ENCODE measurements around the gene ARMC5.
"Not testable (repeated sequence)": the region's sequence is repeated elsewhere in the genome, so short reads cannot be mapped to it uniquely, and the experiment has no call there.

ARMC5 gene

GRCh38 chr16:31479751-31480150, 20.4 kb downstream of the ARMC5 start:
- TF ChIP-seq CTCF (IDR thresholded peaks at IDR 0.05; ENCODE audit: extremely low read depth, insufficient read depth, missing control alignments), result no peak
- no peak for DNase-seq (ENCODE audit: low spot score)
- in situ Hi-C loops (cut with MboI; ENCODE audit: low pct_unique_long_range_greater_than_20kb, low sequenced_read_pairs, unreplicated experiment), result no loop called here

GRCh38 chr16:31480851-31481536, 21.7 kb downstream of the ARMC5 start:
- in situ Hi-C loops (cut with MboI; ENCODE audit: low pct_unique_long_range_greater_than_20kb, low sequenced_read_pairs, unreplicated experiment), result no loop called here
- no peak for DNase-seq (ENCODE audit: low spot score)
- TF ChIP-seq CTCF (IDR thresholded peaks at IDR 0.05; ENCODE audit: extremely low read depth, insufficient read depth, missing control alignments), result no peak

GRCh38 chr16:31483081-31483480, 23.8 kb downstream of the ARMC5 start, which contains the start of gene SLC5A2:
SLC5A2 (plus strand) TSS chr16:31483123; CDS start chr16:31483137, 14 bp downstream.
- in situ Hi-C loops (cut with MboI; ENCODE audit: low pct_unique_long_range_greater_than_20kb, low sequenced_read_pairs, unreplicated experiment), result no loop called here
- DNase-seq (ENCODE audit: low spot score), result no peak
- no peak for TF ChIP-seq CTCF (IDR thresholded peaks at IDR 0.05; ENCODE audit: extremely low read depth, insufficient read depth, missing control alignments)

DNA sequence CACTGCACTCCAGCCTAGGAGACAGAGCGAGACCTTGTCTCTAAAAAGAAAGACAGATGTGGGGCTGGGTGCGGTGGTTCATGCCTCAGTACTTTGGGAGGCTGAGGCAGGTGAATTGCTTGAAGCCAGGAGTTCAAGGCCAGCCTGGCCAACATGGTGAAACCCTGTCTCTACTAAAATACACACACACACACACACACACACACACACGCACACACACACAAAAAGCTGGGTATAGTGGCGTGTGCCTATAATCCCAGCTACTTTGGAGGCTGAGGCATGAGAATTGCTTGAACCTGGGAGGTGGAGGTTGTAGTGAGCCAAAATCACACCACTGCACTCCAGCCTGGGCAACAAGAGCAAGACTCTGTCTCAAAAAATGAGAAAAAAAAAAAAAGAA, 24.7 kb downstream of the ARMC5 start:
- in situ Hi-C loops (cut with MboI; ENCODE audit: low pct_unique_long_range_greater_than_20kb, low sequenced_read_pairs, unreplicated experiment); DNase-seq (ENCODE audit: low spot score): not testable (repeated sequence)

GRCh38 chr16:31484491-31485171, 25.3 kb downstream of the ARMC5 start:
- in situ Hi-C loops (cut with MboI; ENCODE audit: low pct_unique_long_range_greater_than_20kb, low sequenced_read_pairs, unreplicated experiment), result no loop called here
- no peak for TF ChIP-seq CTCF (IDR thresholded peaks at IDR 0.05; ENCODE audit: extremely low read depth, insufficient read depth, missing control alignments)
- no peak for DNase-seq (ENCODE audit: low spot score)

DNA sequence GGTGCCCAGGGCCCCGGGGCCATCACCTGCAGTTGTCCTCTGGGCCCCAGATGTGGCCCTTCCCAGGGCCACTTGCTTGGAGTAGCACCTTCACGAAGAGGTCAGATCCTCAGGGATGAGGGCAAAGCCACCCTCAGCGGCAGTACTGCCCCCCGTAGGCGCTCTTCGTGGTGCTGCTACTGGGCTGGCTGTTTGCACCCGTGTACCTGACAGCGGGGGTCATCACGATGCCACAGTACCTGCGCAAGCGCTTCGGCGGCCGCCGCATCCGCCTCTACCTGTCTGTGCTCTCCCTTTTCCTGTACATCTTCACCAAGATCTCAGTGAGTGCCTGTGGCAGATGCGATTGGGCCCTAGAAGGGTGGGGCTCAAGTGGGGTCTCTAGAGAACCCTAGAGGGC, 26.3 kb downstream of the ARMC5 start:
- TF ChIP-seq CTCF (IDR thresholded peaks at IDR 0.05; ENCODE audit: extremely low read depth, insufficient read depth, missing control alignments), result no peak
- no peak for DNase-seq (ENCODE audit: low spot score)
- in situ Hi-C loops (cut with MboI; ENCODE audit: low pct_unique_long_range_greater_than_20kb, low sequenced_read_pairs, unreplicated experiment), result no loop called here

GRCh38 chr16:31486045-31486444, 26.7 kb downstream of the ARMC5 start:
- in situ Hi-C loops (cut with MboI; ENCODE audit: low pct_unique_long_range_greater_than_20kb, low sequenced_read_pairs, unreplicated experiment), result no loop called here
- TF ChIP-seq CTCF (IDR thresholded peaks at IDR 0.05; ENCODE audit: extremely low read depth, insufficient read depth, missing control alignments), result no peak
- no peak for DNase-seq (ENCODE audit: low spot score)
